ENCODE results near the gene COLEC12. TPM values are rescaled to one million over a fixed set of nuclear protein-coding genes. Genes with fewer than 3 reads are reported as not detected.

Gene COLEC12
- total and polyA plus RNA-seq, 2 donors (not counting 3 experiments of a cell fraction or from before 2014, with no cell fraction given) = 8.0 to 17.1 TPM

GRCh38 chr18:446941-447560 is 53.5 kb downstream of the COLEC12 start:
- no peak for TF ChIP-seq EZH2 (IDR thresholded peaks at IDR 0.05; ENCODE audit: borderline replicate concordance, low read depth, low read length, severe bottlenecking)
- TF ChIP-seq POLR2AphosphoS5 (IDR thresholded peaks at IDR 0.05; ENCODE audit: insufficient read depth, low read depth, low read length) = no peak
- no peak for TF ChIP-seq FOS (IDR thresholded peaks at IDR 0.05; ENCODE audit: borderline replicate concordance, insufficient read depth, low read length)
- no peak for TF ChIP-seq MYC (IDR thresholded peaks at IDR 0.05; ENCODE audit: low read depth, low read length)
- TF ChIP-seq JUN (IDR thresholded peaks at IDR 0.05; ENCODE audit: borderline replicate concordance, insufficient read depth, insufficient read length, low read depth) = no peak
- dilution Hi-C loops (cut with MboI; ENCODE audit: extremely low pct_ligation_motif_present, low sequenced_read_pairs) = no loop called here
- Histone ChIP-seq H3K9me3 (replicated peaks; ENCODE audit: control insufficient read depth, insufficient read depth, low read length) (no peaks in the 10 kb centered on the region), H3K4me3 (replicated peaks in 1 of 3; ENCODE audit: insufficient read depth in 1 of 3, low read depth in 1 of 3, low read length in 3 of 3) (no peak overlapping the region), H3K36me3 (ENCODE audit: control insufficient read depth in 2 of 2, extremely low read depth in 1 of 2, insufficient read depth in 2 of 2, low read length in 2 of 2) (peaks cover 0 to 2% of the 10 kb centered on the region in 2 experiments), H3K79me2 (ENCODE audit: control insufficient read depth, insufficient read depth, low read length) (no peaks in the 10 kb centered on the region), H3K9me1 (replicated peaks; ENCODE audit: control insufficient read depth, extremely low read depth, insufficient read depth, low read length) (no peaks in the 10 kb centered on the region), H3K27ac (ENCODE audit: insufficient read depth, low read depth, low read length) (no peak overlapping the region), H3K27me3 (ENCODE audit: control insufficient read depth in 2 of 2, insufficient read depth in 2 of 2, low read length in 2 of 2) (no peaks in the 10 kb centered on the region), H4K20me1 (replicated peaks; ENCODE audit: control insufficient read depth, extremely low read depth, insufficient read depth, low read length) (no peaks in the 10 kb centered on the region), H2AFZ (ENCODE audit: low read depth, low read length) (peak overlapping the region; percentile 46), H3K4me2 (ENCODE audit: insufficient read depth, low read length) (no peak overlapping the region), H3K9ac (replicated peaks; ENCODE audit: extremely low read depth, insufficient read depth, low read length) (no peak overlapping the region), H3K4me1 (ENCODE audit: control insufficient read depth, extremely low read depth, insufficient read depth, low read length) (peaks cover 5% of the 10 kb centered on the region)
- ChIA-PET CTCF (no interaction called here), POLR2A (no interaction called here)
- intact Hi-C loops (cut with micrococcal nuclease) = no loop called here
- BruUV-seq (replicated peaks) = no TSS peak
- FAIRE-seq (peak; percentile 26), DNase-seq (ENCODE audit: low read depth, low spot score) (peak; percentile 56)

GRCh38 chr18:445055-445454 is 55.4 kb downstream of the COLEC12 start:
- Histone ChIP-seq H3K27ac (ENCODE audit: insufficient read depth, low read depth, low read length) (no peak overlapping the region), H3K9ac (replicated peaks; ENCODE audit: extremely low read depth, insufficient read depth, low read length) (no peak overlapping the region), H4K20me1 (replicated peaks; ENCODE audit: control insufficient read depth, extremely low read depth, insufficient read depth, low read length) (no peaks in the 10 kb centered on the region), H3K4me2 (ENCODE audit: insufficient read depth, low read length) (no peak overlapping the region), H3K9me3 (replicated peaks; ENCODE audit: control insufficient read depth, insufficient read depth, low read length) (no peaks in the 10 kb centered on the region), H3K9me1 (replicated peaks; ENCODE audit: control insufficient read depth, extremely low read depth, insufficient read depth, low read length) (no peaks in the 10 kb centered on the region), H2AFZ (ENCODE audit: low read depth, low read length) (no peak overlapping the region), H3K4me3 (replicated peaks in 1 of 3; ENCODE audit: insufficient read depth in 1 of 3, low read depth in 1 of 3, low read length in 3 of 3) (no peak overlapping the region), H3K27me3 (ENCODE audit: control insufficient read depth in 2 of 2, insufficient read depth in 2 of 2, low read length in 2 of 2) (no peaks in the 10 kb centered on the region), H3K79me2 (ENCODE audit: control insufficient read depth, insufficient read depth, low read length) (no peaks in the 10 kb centered on the region), H3K4me1 (ENCODE audit: control insufficient read depth, extremely low read depth, insufficient read depth, low read length) (peaks cover 5% of the 10 kb centered on the region), H3K36me3 (ENCODE audit: control insufficient read depth in 2 of 2, extremely low read depth in 1 of 2, insufficient read depth in 2 of 2, low read length in 2 of 2) (no peaks in the 10 kb centered on the region)
- dilution Hi-C loops (cut with MboI; ENCODE audit: extremely low pct_ligation_motif_present, low sequenced_read_pairs) (no loop called here), intact Hi-C loops (cut with micrococcal nuclease) (no loop called here)
- CTCF ChIA-PET = no interaction called here
- no TSS peak for BruUV-seq (replicated peaks)
- DNase-seq (ENCODE audit: low read depth, low spot score) (no peak), FAIRE-seq (no peak)
- TF ChIP-seq POLR2A (IDR thresholded peaks at IDR 0.05; ENCODE audit: low read depth, low read length) (no peak), CTCF (IDR thresholded peaks at IDR 0.05; ENCODE audit: extremely low read depth in 1 of 2, insufficient read depth in 1 of 2, low read depth in 1 of 2, low read length in 2 of 2) (no peak), GATA2 (IDR thresholded peaks at IDR 0.05; ENCODE audit: insufficient read depth, insufficient read length, low read depth, low read length) (no peak), JUN (IDR thresholded peaks at IDR 0.05; ENCODE audit: borderline replicate concordance, insufficient read depth, insufficient read length, low read depth) (no peak)
- POLR2A ChIA-PET = no interaction called here
